SK-N-SH treated with all-trans-retinoic acid at 6 μM for 48 hours (cell line): ENCODE results near the gene PDGFRB.

Experiments used
- ATAC-seq: fragments of 200-7000 bp; cut with Tn5 transposase; 3 replicates; pipeline ENCODE4 v1.9.1; 2020; ENCODE audit warnings: mild to moderate bottlenecking, moderate library complexity
- ARNTL ChIP-seq: fragments of 450-650 bp; formaldehyde crosslinking; IDR thresholded peaks from 2 replicates; pipeline ENCODE4 v1.5.0; 2020; ENCODE audit warnings: low read depth, mild to moderate bottlenecking, moderate library complexity, borderline replicate concordance
- BACH2 ChIP-seq: fragments of 250-450 bp; sonication (Bioruptor Pico); IDR thresholded peaks from 2 replicates; pipeline ENCODE4 v1.9.0; 2021; ENCODE audit warnings: mild to moderate bottlenecking, borderline replicate concordance
- CSDC2 ChIP-seq: fragments of 250-450 bp; sonication (Bioruptor Pico); IDR thresholded peaks from 2 replicates; pipeline ENCODE4 v1.5.0; 2020; ENCODE audit warnings: mild to moderate bottlenecking, moderate library complexity
- GLIS3 ChIP-seq: fragments of 250-450 bp; sonication (Bioruptor Pico); IDR thresholded peaks from 2 replicates; pipeline ENCODE4 v1.5.0; 2020; ENCODE audit warnings: mild to moderate bottlenecking, moderate library complexity
- ISL1 ChIP-seq: fragments of 250-450 bp; sonication (Bioruptor Pico); IDR thresholded peaks from 2 replicates; pipeline ENCODE4 v2.1.2; 2022; ENCODE audit warnings: mild to moderate bottlenecking, moderate library complexity
- OSR1 ChIP-seq: fragments of 250-450 bp; sonication (Bioruptor Pico); IDR thresholded peaks from 2 replicates; pipeline ENCODE4 v1.8.0; 2022; ENCODE audit warnings: moderate library complexity, mild to moderate bottlenecking, inconsistent platforms
- PPARA ChIP-seq: fragments of 250-450 bp; sonication (Bioruptor Pico); IDR thresholded peaks from 2 replicates; pipeline ENCODE4 v1.5.0; 2020; ENCODE audit warnings: mild to moderate bottlenecking, borderline replicate concordance
- RARB ChIP-seq: fragments of 250-450 bp; sonication (Bioruptor Pico); IDR thresholded peaks from 2 replicates; pipeline ENCODE4 v1.8.0; 2021; ENCODE audit warnings: mild to moderate bottlenecking, moderate library complexity
- SNAI2 ChIP-seq: fragments of 250-450 bp; sonication (Bioruptor Pico); IDR thresholded peaks from 2 replicates; pipeline ENCODE4 v1.5.0; 2020; ENCODE audit warnings: mild to moderate bottlenecking, moderate library complexity
- TCF4 ChIP-seq: fragments of 250-450 bp; sonication (Bioruptor Pico); IDR thresholded peaks from 2 replicates; pipeline ENCODE4 v1.8.0; 2021; ENCODE audit warnings: mild to moderate bottlenecking, moderate library complexity, borderline replicate concordance
- TOX ChIP-seq: fragments of 250-450 bp; sonication (Bioruptor Pico); IDR thresholded peaks from 2 replicates; pipeline ENCODE4 v1.8.0; 2021; ENCODE audit warnings: mild to moderate bottlenecking, moderate library complexity, borderline replicate concordance
- ZFP3 ChIP-seq: fragments of 250-450 bp; sonication (Bioruptor Pico); IDR thresholded peaks from 2 replicates; pipeline ENCODE4 v1.5.0; 2020; ENCODE audit warnings: mild to moderate bottlenecking, moderate library complexity
- ZFP30 ChIP-seq: fragments of 450-650 bp; formaldehyde crosslinking; IDR thresholded peaks from 2 replicates; pipeline ENCODE4 v1.5.0; 2022; ENCODE audit warnings: mild to moderate bottlenecking, moderate library complexity
- ZNF565 ChIP-seq: fragments of 450-650 bp; formaldehyde crosslinking; conservative IDR thresholded peaks from 2 replicates; pipeline ENCODE4 v1.5.0; 2020; ENCODE audit warnings: low read depth, mild to moderate bottlenecking, moderate library complexity
- ZNF70 ChIP-seq: fragments of 450-650 bp; formaldehyde crosslinking; IDR thresholded peaks from 2 replicates; pipeline ENCODE4 v1.5.0; 2020; ENCODE audit warnings: mild to moderate bottlenecking, moderate library complexity
- ZNF8 ChIP-seq: fragments of 450-650 bp; formaldehyde crosslinking; IDR thresholded peaks from 2 replicates; pipeline ENCODE4 v1.5.0; 2020; ENCODE audit warnings: mild to moderate bottlenecking, moderate library complexity
- TF ChIP-seq, protein P1 (sequence below): fragments of 250-450 bp; sonication (Bioruptor Pico); IDR thresholded peaks from 2 replicates; pipeline ENCODE4 v1.8.0; 2020; ENCODE audit warnings: mild to moderate bottlenecking, moderate library complexity, borderline replicate concordance
- TF ChIP-seq, protein P2 (sequence below): fragments of 250-450 bp; sonication (Bioruptor Pico); IDR thresholded peaks from 2 replicates; pipeline ENCODE4 v1.5.1; 2021; ENCODE audit warnings: mild to moderate bottlenecking, moderate library complexity
- TF ChIP-seq, protein P3 (sequence below): fragments of 250-450 bp; sonication (Bioruptor Pico); IDR thresholded peaks from 2 replicates; pipeline ENCODE4 v1.5.1; 2020; ENCODE audit warnings: low read depth, mild to moderate bottlenecking, moderate library complexity
- TF ChIP-seq, protein P4 (sequence below): fragments of 250-450 bp; sonication (Bioruptor Pico); IDR thresholded peaks from 2 replicates; pipeline ENCODE4 v1.5.0; 2020; ENCODE audit warnings: mild to moderate bottlenecking, moderate library complexity

PDGFRB gene

DNA sequence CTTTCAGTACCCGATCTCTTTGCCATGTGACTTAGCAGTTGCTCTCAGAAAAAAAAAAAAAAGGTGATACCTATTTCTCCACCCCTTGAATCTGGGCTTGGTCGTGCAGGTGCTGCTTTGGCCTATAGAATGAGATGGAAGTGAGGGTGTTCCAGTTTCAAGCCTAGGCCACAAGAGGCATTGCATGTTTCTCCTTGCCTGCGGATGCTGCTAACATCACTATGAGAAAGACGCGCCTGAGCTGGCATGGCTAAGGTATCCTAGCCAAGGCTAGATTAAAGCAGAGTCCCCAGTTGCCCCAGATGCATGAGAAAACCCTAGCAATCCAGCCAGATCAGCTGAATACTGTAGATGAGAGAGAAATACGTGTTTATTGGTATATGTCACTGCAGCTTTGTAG lies 54.6 kb downstream of the PDGFRB start:
- TF ChIP-seq ZNF8, result no peak
- no peak for TF ChIP-seq CSDC2 (CRISPR knock-in tag)
- TF ChIP-seq, protein P1, sequence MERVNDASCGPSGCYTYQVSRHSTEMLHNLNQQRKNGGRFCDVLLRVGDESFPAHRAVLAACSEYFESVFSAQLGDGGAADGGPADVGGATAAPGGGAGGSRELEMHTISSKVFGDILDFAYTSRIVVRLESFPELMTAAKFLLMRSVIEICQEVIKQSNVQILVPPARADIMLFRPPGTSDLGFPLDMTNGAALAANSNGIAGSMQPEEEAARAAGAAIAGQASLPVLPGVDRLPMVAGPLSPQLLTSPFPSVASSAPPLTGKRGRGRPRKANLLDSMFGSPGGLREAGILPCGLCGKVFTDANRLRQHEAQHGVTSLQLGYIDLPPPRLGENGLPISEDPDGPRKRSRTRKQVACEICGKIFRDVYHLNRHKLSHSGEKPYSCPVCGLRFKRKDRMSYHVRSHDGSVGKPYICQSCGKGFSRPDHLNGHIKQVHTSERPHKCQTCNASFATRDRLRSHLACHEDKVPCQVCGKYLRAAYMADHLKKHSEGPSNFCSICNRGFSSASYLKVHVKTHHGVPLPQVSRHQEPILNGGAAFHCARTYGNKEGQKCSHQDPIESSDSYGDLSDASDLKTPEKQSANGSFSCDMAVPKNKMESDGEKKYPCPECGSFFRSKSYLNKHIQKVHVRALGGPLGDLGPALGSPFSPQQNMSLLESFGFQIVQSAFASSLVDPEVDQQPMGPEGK (CRISPR knock-in tag), result no peak
- TF ChIP-seq, all 23 proteins: peak for 0
- no peak for ATAC-seq

DNA sequence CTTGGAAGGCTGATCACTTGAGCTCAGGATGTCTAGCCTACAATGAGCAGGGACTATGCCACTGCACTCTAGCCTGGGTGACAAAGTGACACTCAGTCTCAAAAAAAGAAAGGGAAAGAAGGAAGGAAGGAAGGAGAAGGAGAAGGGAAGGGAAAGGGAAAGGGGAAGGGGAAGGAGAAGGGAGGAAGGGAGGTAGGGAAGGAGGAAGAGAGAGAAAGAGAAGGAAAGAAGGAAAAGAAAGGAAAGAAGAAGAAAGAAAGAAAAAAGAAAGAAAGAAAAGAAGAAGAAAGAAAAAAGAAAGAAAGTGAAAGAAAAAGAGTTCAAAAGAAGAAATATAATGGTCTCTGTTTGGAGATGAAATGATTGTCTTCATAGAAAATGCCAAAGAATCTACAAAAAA lies 58.5 kb downstream of the PDGFRB start:
- TF ChIP-seq ZNF70 (CRISPR knock-in tag) (no peak), BACH2 (no peak), OSR1 (CRISPR knock-in tag) (no peak), ZFP3 (CRISPR knock-in tag) (no peak), ZFP30 (CRISPR knock-in tag) (no peak), ISL1 (CRISPR knock-in tag) (no peak), ZNF565 (CRISPR knock-in tag) (no peak), RARB (CRISPR knock-in tag) (no peak)
- TF ChIP-seq, protein P2, sequence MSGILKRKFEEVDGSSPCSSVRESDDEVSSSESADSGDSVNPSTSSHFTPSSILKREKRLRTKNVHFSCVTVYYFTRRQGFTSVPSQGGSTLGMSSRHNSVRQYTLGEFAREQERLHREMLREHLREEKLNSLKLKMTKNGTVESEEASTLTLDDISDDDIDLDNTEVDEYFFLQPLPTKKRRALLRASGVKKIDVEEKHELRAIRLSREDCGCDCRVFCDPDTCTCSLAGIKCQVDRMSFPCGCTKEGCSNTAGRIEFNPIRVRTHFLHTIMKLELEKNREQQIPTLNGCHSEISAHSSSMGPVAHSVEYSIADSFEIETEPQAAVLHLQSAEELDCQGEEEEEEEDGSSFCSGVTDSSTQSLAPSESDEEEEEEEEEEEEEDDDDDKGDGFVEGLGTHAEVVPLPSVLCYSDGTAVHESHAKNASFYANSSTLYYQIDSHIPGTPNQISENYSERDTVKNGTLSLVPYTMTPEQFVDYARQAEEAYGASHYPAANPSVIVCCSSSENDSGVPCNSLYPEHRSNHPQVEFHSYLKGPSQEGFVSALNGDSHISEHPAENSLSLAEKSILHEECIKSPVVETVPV (CRISPR knock-in tag), result no peak
- TF ChIP-seq, protein P1 (CRISPR knock-in tag), result no peak
- TF ChIP-seq, protein P3, sequence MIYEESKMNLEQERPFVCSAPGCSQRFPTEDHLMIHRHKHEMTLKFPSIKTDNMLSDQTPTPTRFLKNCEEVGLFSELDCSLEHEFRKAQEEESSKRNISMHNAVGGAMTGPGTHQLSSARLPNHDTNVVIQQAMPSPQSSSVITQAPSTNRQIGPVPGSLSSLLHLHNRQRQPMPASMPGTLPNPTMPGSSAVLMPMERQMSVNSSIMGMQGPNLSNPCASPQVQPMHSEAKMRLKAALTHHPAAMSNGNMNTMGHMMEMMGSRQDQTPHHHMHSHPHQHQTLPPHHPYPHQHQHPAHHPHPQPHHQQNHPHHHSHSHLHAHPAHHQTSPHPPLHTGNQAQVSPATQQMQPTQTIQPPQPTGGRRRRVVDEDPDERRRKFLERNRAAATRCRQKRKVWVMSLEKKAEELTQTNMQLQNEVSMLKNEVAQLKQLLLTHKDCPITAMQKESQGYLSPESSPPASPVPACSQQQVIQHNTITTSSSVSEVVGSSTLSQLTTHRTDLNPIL, result no peak
- ATAC-seq, result no peak

DNA sequence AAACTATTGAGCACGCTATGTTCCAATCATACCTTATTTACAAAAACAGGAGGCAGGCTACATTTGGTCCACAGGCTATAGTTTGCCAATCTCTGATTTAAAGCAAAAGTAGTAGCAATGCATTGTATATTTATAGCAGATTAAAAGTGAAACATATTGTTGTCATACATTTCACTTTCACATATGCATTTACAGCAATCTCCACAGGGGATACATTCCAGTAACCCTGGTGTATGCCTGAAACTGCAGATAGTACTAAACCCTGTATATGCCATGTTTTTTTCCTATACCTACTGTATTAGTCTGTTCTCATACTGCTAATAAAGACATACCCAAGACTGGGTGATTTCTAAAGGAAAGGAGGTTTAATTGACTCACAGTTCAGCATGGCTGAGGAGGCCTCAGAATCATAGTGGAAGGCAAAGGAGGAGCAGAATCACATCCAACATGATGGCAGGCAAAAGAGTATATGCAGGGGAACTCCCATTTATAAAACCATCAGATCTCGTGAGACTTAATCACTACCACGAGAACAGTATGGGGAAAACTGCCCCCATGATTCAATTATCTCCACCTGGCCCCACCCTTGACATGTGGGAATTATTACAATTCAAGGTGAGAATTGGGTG lies 63.4 kb downstream of the PDGFRB start:
- ATAC-seq, result no peak

More for the DNA sequence above, 63.4 kb downstream of the PDGFRB start:
- TF ChIP-seq TCF4 (CRISPR knock-in tag) (no peak), GLIS3 (CRISPR knock-in tag) (no peak), OSR1 (CRISPR knock-in tag) (no peak), ARNTL (CRISPR knock-in tag) (no peak), ISL1 (CRISPR knock-in tag) (no peak), SNAI2 (CRISPR knock-in tag) (no peak), CSDC2 (CRISPR knock-in tag) (no peak), ZNF70 (CRISPR knock-in tag) (no peak), ZFP30 (CRISPR knock-in tag) (no peak), PPARA (CRISPR knock-in tag) (no peak), ZNF565 (CRISPR knock-in tag) (no peak), TOX (CRISPR knock-in tag) (no peak), ZNF8 (no peak), ZFP3 (CRISPR knock-in tag) (no peak)
- TF ChIP-seq, protein P3, result no peak
- TF ChIP-seq, protein P4, sequence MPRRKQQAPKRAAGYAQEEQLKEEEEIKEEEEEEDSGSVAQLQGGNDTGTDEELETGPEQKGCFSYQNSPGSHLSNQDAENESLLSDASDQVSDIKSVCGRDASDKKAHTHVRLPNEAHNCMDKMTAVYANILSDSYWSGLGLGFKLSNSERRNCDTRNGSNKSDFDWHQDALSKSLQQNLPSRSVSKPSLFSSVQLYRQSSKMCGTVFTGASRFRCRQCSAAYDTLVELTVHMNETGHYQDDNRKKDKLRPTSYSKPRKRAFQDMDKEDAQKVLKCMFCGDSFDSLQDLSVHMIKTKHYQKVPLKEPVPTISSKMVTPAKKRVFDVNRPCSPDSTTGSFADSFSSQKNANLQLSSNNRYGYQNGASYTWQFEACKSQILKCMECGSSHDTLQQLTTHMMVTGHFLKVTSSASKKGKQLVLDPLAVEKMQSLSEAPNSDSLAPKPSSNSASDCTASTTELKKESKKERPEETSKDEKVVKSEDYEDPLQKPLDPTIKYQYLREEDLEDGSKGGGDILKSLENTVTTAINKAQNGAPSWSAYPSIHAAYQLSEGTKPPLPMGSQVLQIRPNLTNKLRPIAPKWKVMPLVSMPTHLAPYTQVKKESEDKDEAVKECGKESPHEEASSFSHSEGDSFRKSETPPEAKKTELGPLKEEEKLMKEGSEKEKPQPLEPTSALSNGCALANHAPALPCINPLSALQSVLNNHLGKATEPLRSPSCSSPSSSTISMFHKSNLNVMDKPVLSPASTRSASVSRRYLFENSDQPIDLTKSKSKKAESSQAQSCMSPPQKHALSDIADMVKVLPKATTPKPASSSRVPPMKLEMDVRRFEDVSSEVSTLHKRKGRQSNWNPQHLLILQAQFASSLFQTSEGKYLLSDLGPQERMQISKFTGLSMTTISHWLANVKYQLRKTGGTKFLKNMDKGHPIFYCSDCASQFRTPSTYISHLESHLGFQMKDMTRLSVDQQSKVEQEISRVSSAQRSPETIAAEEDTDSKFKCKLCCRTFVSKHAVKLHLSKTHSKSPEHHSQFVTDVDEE (CRISPR knock-in tag), result no peak
- TF ChIP-seq, protein P2 (CRISPR knock-in tag), result no peak
